Nephron (organoid): ENCODE measurements around the gene DECR2.
"Not testable (repeated sequence)": the region's sequence is repeated elsewhere in the genome, so short reads cannot be mapped to it uniquely, and the experiment has no call there.

Experiments
- H3K27ac Mint-ChIP-seq, 3 experiments: 2 replicates each; pipeline ENCODE4 v1.8.0; 2020; ENCODE audit warnings: mixed read lengths in 3 of 3, mild to moderate bottlenecking in 2 of 3, moderate library complexity in 1 of 3
- H3K27me3 Mint-ChIP-seq: 2 replicates; pipeline ENCODE4 v1.8.0; 2021; ENCODE audit warnings: low read depth, mild to moderate bottlenecking, moderate library complexity, mixed read lengths
- H3K36me3 Mint-ChIP-seq: 2 replicates; pipeline ENCODE4 v1.8.0; 2020; ENCODE audit warnings: low read depth, mixed read lengths
- H3K4me1 Mint-ChIP-seq: 2 replicates; pipeline ENCODE4 v1.8.0; 2020; ENCODE audit warnings: mixed read lengths
- H3K4me3 Mint-ChIP-seq, 3 experiments: 2 replicates each; pipeline ENCODE4 v1.8.0; 2020; ENCODE audit warnings: mild to moderate bottlenecking in 3 of 3, mixed read lengths in 3 of 3, moderate library complexity in 2 of 3
- H3K9me3 Mint-ChIP-seq: 2 replicates; pipeline ENCODE4 v1.8.0; 2020; ENCODE audit warnings: mixed read lengths
- TF ChIP-seq, protein P1 (sequence below), 3 experiments: fragments of 200-600 bp; sonication (generic); IDR thresholded peaks; one replicate each; pipeline ENCODE4 v1.5.0; 2021; ENCODE audit warnings: antibody characterized with exemption in 3 of 3; ENCODE audit not compliant: unreplicated experiment in 3 of 3

Gene DECR2

DNA sequence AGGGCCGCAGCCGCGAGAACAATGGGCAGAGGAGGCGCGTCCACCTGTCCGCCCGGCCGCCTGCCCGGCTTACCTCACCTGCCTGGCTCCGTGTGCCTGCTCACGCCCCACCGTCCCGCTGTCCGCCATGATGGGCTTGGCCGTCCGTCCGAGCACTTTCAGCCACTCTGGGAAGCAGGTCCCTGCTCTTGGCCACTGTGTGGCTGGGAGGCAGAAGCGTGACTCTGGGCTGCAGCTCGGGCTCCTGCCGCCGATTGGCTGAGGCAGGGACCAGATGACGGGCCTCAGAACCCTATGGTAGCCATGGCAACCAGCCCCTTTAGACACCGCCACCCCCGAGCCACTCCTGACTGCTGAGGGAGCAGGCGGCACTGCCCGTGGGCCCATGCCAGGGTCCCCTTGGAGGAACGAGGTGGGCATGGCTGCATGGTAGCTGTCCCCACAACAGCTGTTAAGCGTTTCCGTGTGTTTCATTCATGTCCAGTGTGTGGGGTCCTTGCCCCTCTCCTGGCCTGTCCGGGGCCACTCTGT is 40.3 kb upstream of the DECR2 start:
- H3K27ac Mint-ChIP-seq = no peak overlapping the region
- H3K9me3 Mint-ChIP-seq = no peaks in the 10 kb centered on the region
- no peaks in the 10 kb centered on the region for H3K36me3 Mint-ChIP-seq
- H3K4me1 Mint-ChIP-seq = no peaks in the 10 kb centered on the region
- H3K4me3 Mint-ChIP-seq = no peak overlapping the region
- H3K27me3 Mint-ChIP-seq = peaks cover 7% of the 10 kb centered on the region
- TF ChIP-seq, protein P1, sequence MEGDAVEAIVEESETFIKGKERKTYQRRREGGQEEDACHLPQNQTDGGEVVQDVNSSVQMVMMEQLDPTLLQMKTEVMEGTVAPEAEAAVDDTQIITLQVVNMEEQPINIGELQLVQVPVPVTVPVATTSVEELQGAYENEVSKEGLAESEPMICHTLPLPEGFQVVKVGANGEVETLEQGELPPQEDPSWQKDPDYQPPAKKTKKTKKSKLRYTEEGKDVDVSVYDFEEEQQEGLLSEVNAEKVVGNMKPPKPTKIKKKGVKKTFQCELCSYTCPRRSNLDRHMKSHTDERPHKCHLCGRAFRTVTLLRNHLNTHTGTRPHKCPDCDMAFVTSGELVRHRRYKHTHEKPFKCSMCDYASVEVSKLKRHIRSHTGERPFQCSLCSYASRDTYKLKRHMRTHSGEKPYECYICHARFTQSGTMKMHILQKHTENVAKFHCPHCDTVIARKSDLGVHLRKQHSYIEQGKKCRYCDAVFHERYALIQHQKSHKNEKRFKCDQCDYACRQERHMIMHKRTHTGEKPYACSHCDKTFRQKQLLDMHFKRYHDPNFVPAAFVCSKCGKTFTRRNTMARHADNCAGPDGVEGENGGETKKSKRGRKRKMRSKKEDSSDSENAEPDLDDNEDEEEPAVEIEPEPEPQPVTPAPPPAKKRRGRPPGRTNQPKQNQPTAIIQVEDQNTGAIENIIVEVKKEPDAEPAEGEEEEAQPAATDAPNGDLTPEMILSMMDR (IDR thresholded peaks at IDR 0.05; ENCODE audit: unreplicated experiment in 3 of 3) = no peak

DNA sequence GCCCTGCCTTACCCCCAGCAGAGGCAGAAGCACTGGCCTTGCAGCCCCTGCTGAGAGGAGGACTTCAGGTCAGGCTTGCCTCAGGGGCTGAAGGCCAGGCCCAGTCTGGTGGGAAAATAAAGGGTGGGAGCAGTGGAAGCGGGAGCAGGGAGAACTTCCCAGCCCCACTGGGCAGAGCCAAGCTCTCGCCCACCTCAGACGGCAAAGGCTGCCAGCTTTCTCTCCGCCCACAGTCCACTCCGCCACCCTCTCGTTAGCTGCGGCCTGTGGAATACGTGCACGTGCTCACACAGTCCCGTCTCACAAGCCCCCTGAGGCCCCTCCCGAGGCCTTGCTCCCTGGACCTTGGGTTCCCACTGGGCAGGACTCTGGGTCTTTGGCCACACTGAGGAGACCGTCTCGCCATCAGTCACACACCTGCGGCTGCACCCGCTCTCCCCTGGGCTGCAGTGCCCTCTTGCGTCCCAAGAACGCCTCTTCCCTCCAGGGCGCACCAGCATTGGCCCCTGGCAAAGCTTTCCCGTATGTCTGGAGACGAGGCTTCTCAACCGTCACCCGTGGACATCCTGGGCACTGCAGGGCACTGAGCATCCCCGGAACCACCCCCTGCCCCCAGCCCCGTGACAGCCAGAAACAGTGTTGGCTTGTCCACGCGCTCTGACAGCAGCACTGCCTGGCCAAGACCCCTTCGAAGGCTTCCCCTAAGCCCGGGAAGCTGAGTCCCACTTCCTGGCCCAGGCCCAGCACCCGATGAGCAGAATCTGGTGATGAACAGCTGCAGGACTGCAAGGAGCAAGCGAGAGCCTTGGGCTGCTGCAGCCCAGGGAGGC is 39.6 kb upstream of the DECR2 start:
- no peak overlapping the region for H3K4me3 Mint-ChIP-seq
- H3K27ac Mint-ChIP-seq = no peak overlapping the region
- TF ChIP-seq, protein P1 (IDR thresholded peaks at IDR 0.05; ENCODE audit: unreplicated experiment in 3 of 3) = peak; percentile 67 to 82 (median 75)
- no peaks in the 10 kb centered on the region for H3K9me3 Mint-ChIP-seq
- H3K36me3 Mint-ChIP-seq = peaks cover 5% of the 10 kb centered on the region
- peaks cover 7% of the 10 kb centered on the region for H3K27me3 Mint-ChIP-seq
- no peaks in the 10 kb centered on the region for H3K4me1 Mint-ChIP-seq

DNA sequence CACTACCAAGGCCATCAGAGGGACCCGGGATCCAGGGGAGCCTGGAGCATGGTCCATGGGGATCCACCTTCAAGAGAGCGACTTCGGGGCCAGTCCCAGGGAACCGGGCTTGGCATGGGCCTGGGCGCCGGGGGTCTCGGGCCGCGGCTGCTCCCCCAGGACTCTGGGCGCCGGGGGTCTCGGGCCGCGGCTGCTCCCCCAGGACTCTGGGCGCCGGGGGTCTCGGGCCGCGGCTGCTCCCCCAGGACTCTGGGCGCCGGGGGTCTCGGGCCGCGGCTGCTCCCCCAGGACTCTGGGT is 39.0 kb upstream of the DECR2 start:
- not testable (repeated sequence) for H3K27ac Mint-ChIP-seq, H3K4me3 Mint-ChIP-seq, H3K4me1 Mint-ChIP-seq, H3K27me3 Mint-ChIP-seq, H3K9me3 Mint-ChIP-seq, H3K36me3 Mint-ChIP-seq

DNA sequence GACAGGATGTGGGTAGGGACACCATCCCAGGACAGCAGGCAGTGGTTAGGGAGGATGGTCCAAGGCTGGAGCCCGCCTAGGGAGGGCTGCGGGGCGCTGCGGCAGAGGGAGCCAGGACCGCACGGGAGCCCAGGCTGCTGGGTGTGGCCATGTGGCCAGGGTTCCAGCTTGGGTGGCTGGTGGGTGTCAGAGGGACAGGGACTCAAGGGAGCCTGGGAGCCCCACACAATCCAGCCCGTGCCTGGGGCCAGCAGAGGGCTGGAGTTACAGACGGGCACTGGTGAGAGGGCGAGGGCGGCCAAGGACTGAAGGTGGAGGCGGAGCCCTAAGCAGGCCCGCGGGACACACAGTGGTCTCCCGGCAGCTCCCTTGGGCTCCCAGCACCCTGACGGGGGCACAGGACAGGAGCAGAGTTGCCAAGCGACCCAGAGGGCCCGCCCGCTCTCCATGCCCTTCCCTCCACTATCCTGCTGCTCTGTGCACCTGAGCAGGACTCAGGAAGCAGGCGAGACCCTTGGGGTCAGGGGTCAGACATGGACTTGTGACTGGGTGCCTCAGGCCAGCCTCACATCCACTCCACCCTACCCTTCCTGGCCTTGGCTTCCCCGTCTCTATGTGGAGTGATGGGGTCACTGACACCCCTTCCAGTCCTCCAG is 38.4 kb upstream of the DECR2 start:
- Mint-ChIP-seq H3K4me1 (no peaks in the 10 kb centered on the region), H3K9me3 (no peaks in the 10 kb centered on the region), H3K27ac (peak overlapping the region in 1 of 3 experiments; percentile 65), H3K36me3 (peaks cover 7% of the 10 kb centered on the region), H3K27me3 (peaks cover 7% of the 10 kb centered on the region), H3K4me3 (no peak overlapping the region)
- TF ChIP-seq, protein P1 (IDR thresholded peaks at IDR 0.05; ENCODE audit: unreplicated experiment in 3 of 3) = no peak

DNA sequence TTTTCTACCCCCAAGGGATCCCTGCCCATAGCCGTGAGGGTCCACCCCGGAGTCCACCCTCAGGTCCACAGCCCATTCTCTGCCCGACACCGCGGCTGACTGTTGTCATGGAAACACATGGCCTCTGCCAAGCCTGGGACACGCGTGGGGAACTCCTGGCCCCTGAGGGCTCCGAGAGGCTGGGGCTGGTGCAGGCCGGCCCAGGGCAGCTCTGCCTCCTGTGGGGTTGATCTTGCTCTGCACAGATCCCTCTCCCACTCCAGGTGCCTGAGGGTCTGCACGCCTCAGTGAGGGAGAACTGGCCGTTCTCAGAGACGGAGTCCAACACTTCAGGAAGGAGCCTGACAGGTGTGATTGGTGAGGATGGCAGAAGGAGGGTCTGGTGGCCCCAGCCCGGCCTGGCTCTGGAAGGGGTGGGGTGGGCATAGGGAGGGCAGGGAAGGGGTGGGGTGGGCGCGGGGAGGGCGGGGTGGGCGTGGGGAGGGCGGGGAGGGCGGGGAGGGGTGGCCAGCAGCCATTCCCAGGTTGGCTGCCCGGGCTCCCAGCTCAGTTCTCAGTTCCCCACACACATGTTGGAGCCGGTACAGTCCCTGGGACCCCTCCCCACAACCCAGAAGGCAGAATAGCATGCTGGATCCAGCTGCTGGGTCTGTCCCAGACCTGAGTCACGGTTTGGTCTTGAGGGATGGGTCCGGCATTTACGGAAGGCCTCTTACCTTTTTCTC is 37.8 kb upstream of the DECR2 start:
- peak overlapping the region in 1 of 3 experiments; percentile 65 for H3K27ac Mint-ChIP-seq
- peaks cover 7% of the 10 kb centered on the region for H3K36me3 Mint-ChIP-seq
- H3K4me1 Mint-ChIP-seq = no peaks in the 10 kb centered on the region
- H3K4me3 Mint-ChIP-seq = no peak overlapping the region
- H3K27me3 Mint-ChIP-seq = peaks cover 7% of the 10 kb centered on the region
- TF ChIP-seq, protein P1 (IDR thresholded peaks at IDR 0.05; ENCODE audit: unreplicated experiment in 3 of 3) = no peak
- H3K9me3 Mint-ChIP-seq = no peaks in the 10 kb centered on the region
